ENCODE measurements around the gene ATRIP. TPM values are rescaled to one million over a fixed set of nuclear protein-coding genes. Genes with fewer than 3 reads are reported as not detected.
"Not testable (repeated sequence)": the region's sequence is repeated elsewhere in the genome, so short reads cannot be mapped to it uniquely, and the experiment has no call there.

Gene ATRIP
- total RNA-seq, 1 donor from 2014 or later, result 8.3 TPM

- H2AFZ ChIP-seq (replicated peaks), result no peak overlapping the region
- H3K9me3 ChIP-seq (ENCODE audit: low read depth), result no peaks in the 10 kb centered on the region
- no peak for DNase-seq (ENCODE audit: low spot score)
Measured at GRCh38 chr3:48399387-48400172, 47.0 kb upstream of the ATRIP start.

GRCh38 chr3:48400824-48401433, 45.6 kb upstream of the ATRIP start:
- H3K4me3 Mint-ChIP-seq, result peak overlapping the region; percentile 48
- Histone ChIP-seq H3K79me2 (ENCODE audit: low read depth) (no peaks in the 10 kb centered on the region), H3K4me3 (no peak overlapping the region), H4K20me1 (ENCODE audit: low read depth) (peaks cover 4% of the 10 kb centered on the region), H3K4me1 (no peaks in the 10 kb centered on the region), H3K9me3 (ENCODE audit: low read depth) (no peaks in the 10 kb centered on the region), H3K4me2 (no peak overlapping the region), H3F3A (ENCODE audit: low read depth) (peaks cover 25% of the 10 kb centered on the region), H2AFZ (replicated peaks) (no peak overlapping the region), H3K27ac (no peak overlapping the region), H3K27me3 (no peaks in the 10 kb centered on the region), H3K36me3 (no peaks in the 10 kb centered on the region), H3K9ac (no peak overlapping the region)
- H3K27ac Mint-ChIP-seq, result no peak overlapping the region
- no peaks in the 10 kb centered on the region for H3K4me1 Mint-ChIP-seq
- TF ChIP-seq CTCF (IDR thresholded peaks at IDR 0.05), result peak; percentile 71
- TF ChIP-seq EZH2 (IDR thresholded peaks at IDR 0.05), result no peak
- DNase-seq (ENCODE audit: low spot score), result peak; percentile 70
- H3K36me3 Mint-ChIP-seq, result peaks cover 18% of the 10 kb centered on the region
- H3K9me3 Mint-ChIP-seq, result no peaks in the 10 kb centered on the region
- peaks cover 6% of the 10 kb centered on the region for H3K27me3 Mint-ChIP-seq (ENCODE audit: insufficient read depth, low read depth)

More at GRCh38 chr3:48399387-48400172, 47.0 kb upstream of the ATRIP start:
- H3F3A ChIP-seq (ENCODE audit: low read depth), result peaks cover 25% of the 10 kb centered on the region
- H3K4me2 ChIP-seq, result no peak overlapping the region
- peaks cover 4% of the 10 kb centered on the region for H4K20me1 ChIP-seq (ENCODE audit: low read depth)
- TF ChIP-seq EZH2 (IDR thresholded peaks at IDR 0.05) (no peak), EZH2phosphoT487 (IDR thresholded peaks at IDR 0.05) (no peak), CTCF (IDR thresholded peaks at IDR 0.05) (no peak)
- H3K27me3 ChIP-seq, result no peaks in the 10 kb centered on the region
- no peak overlapping the region for H3K9ac ChIP-seq
- no peak overlapping the region for H3K27ac ChIP-seq
- H3K9me3 Mint-ChIP-seq, result no peaks in the 10 kb centered on the region
- no peaks in the 10 kb centered on the region for H3K79me2 ChIP-seq (ENCODE audit: low read depth)
- no peak overlapping the region for H3K27ac Mint-ChIP-seq
- H3K36me3 ChIP-seq, result no peaks in the 10 kb centered on the region
- H3K4me1 ChIP-seq, result no peaks in the 10 kb centered on the region
- peaks cover 6% of the 10 kb centered on the region for H3K27me3 Mint-ChIP-seq (ENCODE audit: insufficient read depth, low read depth)
- H3K36me3 Mint-ChIP-seq, result peaks cover 16% of the 10 kb centered on the region
- no peak overlapping the region for H3K4me3 ChIP-seq
- no peaks in the 10 kb centered on the region for H3K4me1 Mint-ChIP-seq
- no peak overlapping the region for H3K4me3 Mint-ChIP-seq

GRCh38 chr3:48401434-48401901, 45.1 kb upstream of the ATRIP start:
- not testable (repeated sequence) for H3K4me2 ChIP-seq; DNase-seq (ENCODE audit: low spot score)

DNA sequence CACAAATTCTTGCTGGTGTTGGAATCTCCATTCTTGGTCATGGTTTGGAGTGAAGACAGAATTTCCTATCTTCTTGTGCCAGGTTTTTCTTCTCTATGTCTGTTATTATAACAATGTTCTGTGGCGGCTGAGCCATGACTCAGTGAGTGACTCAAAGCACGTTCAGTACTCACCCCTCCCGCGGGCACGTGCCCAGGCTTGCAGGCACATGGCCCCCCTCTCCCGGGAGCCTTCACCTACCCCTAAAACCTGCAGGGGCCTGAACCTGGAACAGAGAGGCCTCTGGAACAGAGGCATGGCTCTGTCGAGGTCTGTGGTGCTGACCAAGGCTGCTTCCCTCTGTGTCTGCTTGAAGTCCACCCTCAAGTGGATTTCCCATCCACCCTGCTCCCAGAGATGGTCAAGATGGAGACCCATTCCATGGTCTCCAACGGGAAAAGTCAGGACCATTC, 44.2 kb upstream of the ATRIP start:
- Mint-ChIP-seq H3K9me3 (no peaks in the 10 kb centered on the region), H3K27me3 (ENCODE audit: insufficient read depth, low read depth) (peaks cover 6% of the 10 kb centered on the region), H3K4me1 (no peaks in the 10 kb centered on the region), H3K36me3 (peaks cover 25% of the 10 kb centered on the region), H3K27ac (peak overlapping the region; percentile 55), H3K4me3 (peak overlapping the region; percentile 49)
- no peak overlapping the region for H2AFZ ChIP-seq (replicated peaks)
- peak overlapping the region; percentile 58 for H3K27ac ChIP-seq
- no peaks in the 10 kb centered on the region for H3K4me1 ChIP-seq
- no peaks in the 10 kb centered on the region for H3K9me3 ChIP-seq (ENCODE audit: low read depth)
- no peaks in the 10 kb centered on the region for H3K36me3 ChIP-seq
- H4K20me1 ChIP-seq (ENCODE audit: low read depth), result peaks cover 4% of the 10 kb centered on the region
- no peaks in the 10 kb centered on the region for H3K79me2 ChIP-seq (ENCODE audit: low read depth)
- peaks cover 25% of the 10 kb centered on the region for H3F3A ChIP-seq (ENCODE audit: low read depth)
- no peak overlapping the region for H3K4me2 ChIP-seq
- no peaks in the 10 kb centered on the region for H3K27me3 ChIP-seq
- no peak for TF ChIP-seq EZH2 (IDR thresholded peaks at IDR 0.05)
- TF ChIP-seq CTCF (IDR thresholded peaks at IDR 0.05), result no peak
- TF ChIP-seq EZH2phosphoT487 (IDR thresholded peaks at IDR 0.05), result no peak
- no peak overlapping the region for H3K4me3 ChIP-seq
- H3K9ac ChIP-seq, result no peak overlapping the region
- no peak for DNase-seq (ENCODE audit: low spot score)

More at GRCh38 chr3:48401434-48401901, 45.1 kb upstream of the ATRIP start:
- H2AFZ ChIP-seq (replicated peaks); H3K27ac ChIP-seq; H3K4me1 ChIP-seq; H3K27ac Mint-ChIP-seq; H3K79me2 ChIP-seq (ENCODE audit: low read depth); H3K27me3 ChIP-seq; H3K36me3 ChIP-seq; H4K20me1 ChIP-seq (ENCODE audit: low read depth); H3K4me3 Mint-ChIP-seq; H3K4me3 ChIP-seq; H3K9ac ChIP-seq; H3K27me3 Mint-ChIP-seq (ENCODE audit: insufficient read depth, low read depth); H3K9me3 ChIP-seq (ENCODE audit: low read depth); H3K4me1 Mint-ChIP-seq; H3K9me3 Mint-ChIP-seq: not testable (repeated sequence)
- H3K36me3 Mint-ChIP-seq, result peaks cover 22% of the 10 kb centered on the region
- peaks cover 25% of the 10 kb centered on the region for H3F3A ChIP-seq (ENCODE audit: low read depth)
